ENCODE results near the gene CCNY.

DNA sequence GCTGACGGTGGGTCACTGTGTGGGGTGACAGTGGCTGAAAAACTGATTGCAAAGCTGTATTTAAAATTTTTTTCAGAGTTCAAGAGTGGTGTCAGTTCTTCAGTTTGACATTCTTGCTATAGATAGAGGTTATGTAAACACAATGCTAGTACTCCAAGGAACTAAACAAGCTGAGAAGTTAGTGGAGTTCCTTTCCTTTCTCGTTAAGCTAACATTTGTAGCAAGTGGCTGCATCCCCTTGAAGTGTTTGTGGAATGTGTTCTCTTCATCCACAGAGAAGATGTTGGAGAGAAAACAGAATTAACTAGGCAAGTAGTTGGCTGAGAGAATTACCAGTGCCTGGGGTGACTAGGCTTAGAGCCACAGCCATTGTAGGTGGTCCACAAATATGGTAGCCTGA, 15.8 kb downstream of the CCNY start:
- TF ChIP-seq JUNB (IDR thresholded peaks at IDR 0.05) (no peak), CHD2 (IDR thresholded peaks at IDR 0.05; ENCODE audit: low read length, partially characterized antibody) (no peak), CHD4 (IDR thresholded peaks at IDR 0.05; ENCODE audit: borderline replicate concordance) (no peak), RFX5 (IDR thresholded peaks at IDR 0.05) (no peak), RAD21 (conservative IDR thresholded peaks at IDR 0.05 in 1 of 2, IDR thresholded peaks at IDR 0.05 in 1 of 2) (no peak), MAZ (IDR thresholded peaks at IDR 0.05; ENCODE audit: borderline replicate concordance, low read depth, low read length) (no peak), RARB (CRISPR knock-in tag; IDR thresholded peaks at IDR 0.05) (no peak)
- TF ChIP-seq, protein P1, sequence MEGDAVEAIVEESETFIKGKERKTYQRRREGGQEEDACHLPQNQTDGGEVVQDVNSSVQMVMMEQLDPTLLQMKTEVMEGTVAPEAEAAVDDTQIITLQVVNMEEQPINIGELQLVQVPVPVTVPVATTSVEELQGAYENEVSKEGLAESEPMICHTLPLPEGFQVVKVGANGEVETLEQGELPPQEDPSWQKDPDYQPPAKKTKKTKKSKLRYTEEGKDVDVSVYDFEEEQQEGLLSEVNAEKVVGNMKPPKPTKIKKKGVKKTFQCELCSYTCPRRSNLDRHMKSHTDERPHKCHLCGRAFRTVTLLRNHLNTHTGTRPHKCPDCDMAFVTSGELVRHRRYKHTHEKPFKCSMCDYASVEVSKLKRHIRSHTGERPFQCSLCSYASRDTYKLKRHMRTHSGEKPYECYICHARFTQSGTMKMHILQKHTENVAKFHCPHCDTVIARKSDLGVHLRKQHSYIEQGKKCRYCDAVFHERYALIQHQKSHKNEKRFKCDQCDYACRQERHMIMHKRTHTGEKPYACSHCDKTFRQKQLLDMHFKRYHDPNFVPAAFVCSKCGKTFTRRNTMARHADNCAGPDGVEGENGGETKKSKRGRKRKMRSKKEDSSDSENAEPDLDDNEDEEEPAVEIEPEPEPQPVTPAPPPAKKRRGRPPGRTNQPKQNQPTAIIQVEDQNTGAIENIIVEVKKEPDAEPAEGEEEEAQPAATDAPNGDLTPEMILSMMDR (IDR thresholded peaks at IDR 0.05), result no peak
- TF ChIP-seq, protein P2, sequence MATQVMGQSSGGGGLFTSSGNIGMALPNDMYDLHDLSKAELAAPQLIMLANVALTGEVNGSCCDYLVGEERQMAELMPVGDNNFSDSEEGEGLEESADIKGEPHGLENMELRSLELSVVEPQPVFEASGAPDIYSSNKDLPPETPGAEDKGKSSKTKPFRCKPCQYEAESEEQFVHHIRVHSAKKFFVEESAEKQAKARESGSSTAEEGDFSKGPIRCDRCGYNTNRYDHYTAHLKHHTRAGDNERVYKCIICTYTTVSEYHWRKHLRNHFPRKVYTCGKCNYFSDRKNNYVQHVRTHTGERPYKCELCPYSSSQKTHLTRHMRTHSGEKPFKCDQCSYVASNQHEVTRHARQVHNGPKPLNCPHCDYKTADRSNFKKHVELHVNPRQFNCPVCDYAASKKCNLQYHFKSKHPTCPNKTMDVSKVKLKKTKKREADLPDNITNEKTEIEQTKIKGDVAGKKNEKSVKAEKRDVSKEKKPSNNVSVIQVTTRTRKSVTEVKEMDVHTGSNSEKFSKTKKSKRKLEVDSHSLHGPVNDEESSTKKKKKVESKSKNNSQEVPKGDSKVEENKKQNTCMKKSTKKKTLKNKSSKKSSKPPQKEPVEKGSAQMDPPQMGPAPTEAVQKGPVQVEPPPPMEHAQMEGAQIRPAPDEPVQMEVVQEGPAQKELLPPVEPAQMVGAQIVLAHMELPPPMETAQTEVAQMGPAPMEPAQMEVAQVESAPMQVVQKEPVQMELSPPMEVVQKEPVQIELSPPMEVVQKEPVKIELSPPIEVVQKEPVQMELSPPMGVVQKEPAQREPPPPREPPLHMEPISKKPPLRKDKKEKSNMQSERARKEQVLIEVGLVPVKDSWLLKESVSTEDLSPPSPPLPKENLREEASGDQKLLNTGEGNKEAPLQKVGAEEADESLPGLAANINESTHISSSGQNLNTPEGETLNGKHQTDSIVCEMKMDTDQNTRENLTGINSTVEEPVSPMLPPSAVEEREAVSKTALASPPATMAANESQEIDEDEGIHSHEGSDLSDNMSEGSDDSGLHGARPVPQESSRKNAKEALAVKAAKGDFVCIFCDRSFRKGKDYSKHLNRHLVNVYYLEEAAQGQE (IDR thresholded peaks at IDR 0.05), result no peak
- TF ChIP-seq, protein P3, sequence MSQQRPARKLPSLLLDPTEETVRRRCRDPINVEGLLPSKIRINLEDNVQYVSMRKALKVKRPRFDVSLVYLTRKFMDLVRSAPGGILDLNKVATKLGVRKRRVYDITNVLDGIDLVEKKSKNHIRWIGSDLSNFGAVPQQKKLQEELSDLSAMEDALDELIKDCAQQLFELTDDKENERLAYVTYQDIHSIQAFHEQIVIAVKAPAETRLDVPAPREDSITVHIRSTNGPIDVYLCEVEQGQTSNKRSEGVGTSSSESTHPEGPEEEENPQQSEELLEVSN (IDR thresholded peaks at IDR 0.05; ENCODE audit: borderline replicate concordance, low read depth), result no peak
